Hepatocyte (in vitro differentiated cells): ENCODE results near the gene OR56B4. TPM values are rescaled to one million over a fixed set of nuclear protein-coding genes. Genes with fewer than 3 reads are reported as not detected.
"Not testable (repeated sequence)": the region's sequence is repeated elsewhere in the genome, so short reads cannot be mapped to it uniquely, and the experiment has no call there.

Experiments
- DNase-seq: peaks from one replicate; pipeline ENCODE4 v3.0.0-alpha.2; 2016; ENCODE audit warnings: low spot score
- H2AFZ ChIP-seq: fragments of 200-600 bp; sonication (generic); 2 replicates; pipeline ENCODE4 v1.6.0; 2016; ENCODE audit warnings: antibody characterized with exemption, mild to moderate bottlenecking
- H3K27ac ChIP-seq: fragments of 200-600 bp; sonication (generic); 2 replicates; pipeline ENCODE4 v1.5.1; 2016; ENCODE audit warnings: mild to moderate bottlenecking
- H3K27me3 ChIP-seq: fragments of 200-600 bp; sonication (generic); 2 replicates; pipeline ENCODE4 v1.6.1; 2016
- H3K36me3 ChIP-seq: fragments of 200-600 bp; sonication (generic); replicated peaks from 2 replicates; pipeline ENCODE4 v1.5.1; 2016; ENCODE audit warnings: low read depth; ENCODE audit not compliant: insufficient read depth
- H3K4me1 ChIP-seq: fragments of 200-600 bp; sonication (generic); 2 replicates; pipeline ENCODE4 v1.5.1; 2016; ENCODE audit warnings: mild to moderate bottlenecking, moderate library complexity; ENCODE audit not compliant: insufficient read depth
- H3K4me2 ChIP-seq: fragments of 200-600 bp; sonication (generic); 2 replicates; pipeline ENCODE4 v1.6.0; 2016
- H3K4me3 ChIP-seq: fragments of 200-600 bp; sonication (generic); 2 replicates; pipeline ENCODE4 v1.5.1; 2016; ENCODE audit warnings: mild to moderate bottlenecking
- H3K79me2 ChIP-seq: fragments of 200-600 bp; sonication (generic); 2 replicates; pipeline ENCODE4 v1.6.0; 2017; ENCODE audit warnings: mild to moderate bottlenecking
- H3K9me2 ChIP-seq: fragments of 200-600 bp; sonication (generic); replicated peaks from 2 replicates; pipeline ENCODE4 v1.6.0; 2017; ENCODE audit warnings: mild to moderate bottlenecking; ENCODE audit not compliant: insufficient read depth
- H3K9me3 ChIP-seq: fragments of 200-600 bp; sonication (generic); 2 replicates; pipeline ENCODE4 v1.5.1; 2016; ENCODE audit warnings: low read depth, mild to moderate bottlenecking
- H4K20me1 ChIP-seq: fragments of 200-600 bp; sonication (generic); 2 replicates; pipeline ENCODE4 v1.6.0; 2016; ENCODE audit warnings: mild to moderate bottlenecking; ENCODE audit not compliant: insufficient read depth, poor library complexity, severe bottlenecking
- EZH2 ChIP-seq: fragments of 200-600 bp; sonication (generic); IDR thresholded peaks from 2 replicates; pipeline ENCODE4 v1.6.1; 2016; ENCODE audit warnings: antibody characterized with exemption, mild to moderate bottlenecking, borderline replicate concordance
- EZH2phosphoT487 ChIP-seq: fragments of 200-600 bp; sonication (generic); IDR thresholded peaks from one replicate; pipeline ENCODE4 v1.6.1; 2018; ENCODE audit warnings: antibody characterized with exemption, mild to moderate bottlenecking, low read depth, moderate library complexity; ENCODE audit not compliant: unreplicated experiment, severe bottlenecking
- WGBS: methylation state at CpG from one replicate; pipeline ENCODE4 v1.1.6; 2016; ENCODE audit warnings: low lambda C conversion rate; ENCODE audit errors: missing lambda C conversion rate; 5-methylcytosine and 5-hydroxymethylcytosine counted together
- polyA plus RNA-seq: library from polyadenylated mRNA; unstranded; fragments of >200 nt; fragmentation: Nextera tagmentation; extraction: Ambion mirVana; gene quantifications from 2 replicates; pipeline ENCODE4 v1.2.1, GENCODE V29; 2016
- total RNA-seq: library from RNA; depleted of rRNA; stranded (reverse); fragments of >200 nt; gene quantifications from 2 replicates; pipeline ENCODE4 v1.2.3, GENCODE V29; 2014
- TF ChIP-seq, protein P1 (sequence below): fragments of 200-600 bp; sonication (generic); IDR thresholded peaks from 2 replicates; pipeline ENCODE4 v1.5.1; 2016; ENCODE audit warnings: antibody characterized with exemption, mild to moderate bottlenecking; ENCODE audit not compliant: poor library complexity

The OR56B4 gene
- total and polyA plus RNA-seq, 2 experiments from 2014 or later, result not detected

- Histone ChIP-seq H3K79me2 (no peaks in the 10 kb centered on the region), H3K9me3 (no peaks in the 10 kb centered on the region), H3K27me3 (no peaks in the 10 kb centered on the region), H3K27ac (no peak overlapping the region), H4K20me1 (no peaks in the 10 kb centered on the region), H3K4me2 (no peak overlapping the region), H3K4me3 (no peak overlapping the region), H3K4me1 (peaks cover 4% of the 10 kb centered on the region), H3K36me3 (no peaks in the 10 kb centered on the region), H2AFZ (no peak overlapping the region), H3K9me2 (no peaks in the 10 kb centered on the region)
- DNase-seq, result no peak
- 89% methylated on average over 1 of the region's 1 CpG for WGBS
- TF ChIP-seq EZH2phosphoT487 (no peak), EZH2 (no peak)
Measured at GRCh38 chr11:6132431-6132830, 24.9 kb downstream of the OR56B4 start.

- not testable (repeated sequence) for H3K4me2 ChIP-seq, H3K4me3 ChIP-seq, H3K27me3 ChIP-seq, H3K79me2 ChIP-seq, H2AFZ ChIP-seq, H3K27ac ChIP-seq, H3K9me3 ChIP-seq, H3K4me1 ChIP-seq, H4K20me1 ChIP-seq, H3K9me2 ChIP-seq, H3K36me3 ChIP-seq, DNase-seq
- 64% methylated on average over 2 of the region's 2 CpGs for WGBS
Measured at GRCh38 chr11:6135936-6136335, 28.5 kb downstream of the OR56B4 start.

GRCh38 chr11:6142936-6143335 is 35.5 kb downstream of the OR56B4 start:
- H3K4me3 ChIP-seq, result no peak overlapping the region
- H3K4me1 ChIP-seq, result no peaks in the 10 kb centered on the region
- H3K36me3 ChIP-seq, result no peaks in the 10 kb centered on the region
- no peak overlapping the region for H3K27ac ChIP-seq
- no peaks in the 10 kb centered on the region for H4K20me1 ChIP-seq
- H3K9me2 ChIP-seq, result no peaks in the 10 kb centered on the region
- no peak overlapping the region for H3K4me2 ChIP-seq
- TF ChIP-seq EZH2, result no peak
- TF ChIP-seq EZH2phosphoT487, result no peak
- TF ChIP-seq, protein P1, sequence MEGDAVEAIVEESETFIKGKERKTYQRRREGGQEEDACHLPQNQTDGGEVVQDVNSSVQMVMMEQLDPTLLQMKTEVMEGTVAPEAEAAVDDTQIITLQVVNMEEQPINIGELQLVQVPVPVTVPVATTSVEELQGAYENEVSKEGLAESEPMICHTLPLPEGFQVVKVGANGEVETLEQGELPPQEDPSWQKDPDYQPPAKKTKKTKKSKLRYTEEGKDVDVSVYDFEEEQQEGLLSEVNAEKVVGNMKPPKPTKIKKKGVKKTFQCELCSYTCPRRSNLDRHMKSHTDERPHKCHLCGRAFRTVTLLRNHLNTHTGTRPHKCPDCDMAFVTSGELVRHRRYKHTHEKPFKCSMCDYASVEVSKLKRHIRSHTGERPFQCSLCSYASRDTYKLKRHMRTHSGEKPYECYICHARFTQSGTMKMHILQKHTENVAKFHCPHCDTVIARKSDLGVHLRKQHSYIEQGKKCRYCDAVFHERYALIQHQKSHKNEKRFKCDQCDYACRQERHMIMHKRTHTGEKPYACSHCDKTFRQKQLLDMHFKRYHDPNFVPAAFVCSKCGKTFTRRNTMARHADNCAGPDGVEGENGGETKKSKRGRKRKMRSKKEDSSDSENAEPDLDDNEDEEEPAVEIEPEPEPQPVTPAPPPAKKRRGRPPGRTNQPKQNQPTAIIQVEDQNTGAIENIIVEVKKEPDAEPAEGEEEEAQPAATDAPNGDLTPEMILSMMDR, result no peak
- no peak for DNase-seq
- H3K79me2 ChIP-seq, result no peaks in the 10 kb centered on the region
- peaks cover 4% of the 10 kb centered on the region for H3K27me3 ChIP-seq
- no peaks in the 10 kb centered on the region for H3K9me3 ChIP-seq
- no peak overlapping the region for H2AFZ ChIP-seq

DNA sequence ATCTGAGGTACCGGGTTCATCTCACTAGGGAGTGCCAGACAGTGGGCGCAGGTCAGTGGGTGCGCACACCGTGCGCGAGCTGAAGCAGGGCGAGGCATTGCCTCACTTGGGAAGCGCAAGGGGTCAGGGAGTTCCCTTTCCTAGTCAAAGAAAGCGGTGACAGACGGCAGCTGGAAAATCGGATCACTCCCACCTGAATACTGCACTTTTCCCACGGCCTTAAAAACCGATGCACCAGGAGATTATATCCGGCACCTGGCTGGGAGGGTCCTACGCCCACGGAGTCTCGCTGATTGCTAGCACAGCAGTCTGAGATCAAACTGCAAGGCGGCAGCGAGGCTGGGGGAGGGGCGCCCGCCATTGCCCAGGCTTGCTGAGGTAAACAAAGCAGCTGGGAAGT is 36.3 kb downstream of the OR56B4 start:
- DNase-seq, H3K4me1 ChIP-seq, H4K20me1 ChIP-seq, H3K79me2 ChIP-seq, H3K4me3 ChIP-seq, H2AFZ ChIP-seq, H3K9me3 ChIP-seq, H3K27ac ChIP-seq, H3K9me2 ChIP-seq, H3K4me2 ChIP-seq, H3K27me3 ChIP-seq, H3K36me3 ChIP-seq: not testable (repeated sequence)
- WGBS, result 42% methylated on average over 17 of the region's 21 CpGs

GRCh38 chr11:6151117-6151516 is 43.6 kb downstream of the OR56B4 start:
- Histone ChIP-seq H3K9me3 (no peaks in the 10 kb centered on the region), H3K27ac (no peak overlapping the region), H3K4me2 (no peak overlapping the region), H3K4me3 (no peak overlapping the region), H3K79me2 (no peaks in the 10 kb centered on the region), H3K9me2 (no peaks in the 10 kb centered on the region), H3K27me3 (no peaks in the 10 kb centered on the region), H2AFZ (no peak overlapping the region), H3K36me3 (no peaks in the 10 kb centered on the region), H4K20me1 (no peaks in the 10 kb centered on the region), H3K4me1 (no peaks in the 10 kb centered on the region)
- TF ChIP-seq EZH2phosphoT487 (no peak), EZH2 (no peak)
- TF ChIP-seq, protein P1, result no peak
- no peak for DNase-seq
- WGBS, result 74% methylated on average over 1 of the region's 1 CpG
